Fibroblast of pulmonary artery (primary cell): ENCODE measurements around the gene PLCH2.

Experiments
- DNase-seq: peaks from one replicate; pipeline ENCODE4 v3.0.0-alpha.2; 2010; ENCODE audit warnings: low read depth
- H3K4me3 ChIP-seq: replicated peaks from 2 replicates; pipeline ENCODE4 v1.5.1; 2011; ENCODE audit warnings: low read depth, mild to moderate bottlenecking, control low read depth, low read length, moderate library complexity
- TF ChIP-seq, protein P1 (sequence below): IDR thresholded peaks from 2 replicates; pipeline ENCODE4 v1.5.1; 2011; ENCODE audit warnings: mild to moderate bottlenecking, control low read depth, low read length, inconsistent platforms; ENCODE audit errors: missing control alignments

Gene PLCH2

DNA sequence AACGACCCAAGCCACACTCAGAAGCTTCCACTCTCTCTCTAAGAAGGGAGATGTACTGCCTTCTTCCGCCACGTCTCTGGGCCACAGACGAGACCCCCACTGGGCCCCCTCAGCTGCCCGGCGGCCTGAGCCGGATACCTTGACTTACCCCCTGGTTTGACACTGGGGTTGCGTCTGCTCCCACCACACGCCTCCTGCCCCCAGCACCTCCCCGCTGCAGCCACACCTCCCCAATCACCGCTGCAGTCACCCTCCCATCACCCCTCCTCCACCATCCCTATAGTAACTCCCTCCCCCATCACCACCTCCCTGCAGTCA, 39.6 kb downstream of the PLCH2 start:
- DNase-seq: no peak
- TF ChIP-seq, protein P1, sequence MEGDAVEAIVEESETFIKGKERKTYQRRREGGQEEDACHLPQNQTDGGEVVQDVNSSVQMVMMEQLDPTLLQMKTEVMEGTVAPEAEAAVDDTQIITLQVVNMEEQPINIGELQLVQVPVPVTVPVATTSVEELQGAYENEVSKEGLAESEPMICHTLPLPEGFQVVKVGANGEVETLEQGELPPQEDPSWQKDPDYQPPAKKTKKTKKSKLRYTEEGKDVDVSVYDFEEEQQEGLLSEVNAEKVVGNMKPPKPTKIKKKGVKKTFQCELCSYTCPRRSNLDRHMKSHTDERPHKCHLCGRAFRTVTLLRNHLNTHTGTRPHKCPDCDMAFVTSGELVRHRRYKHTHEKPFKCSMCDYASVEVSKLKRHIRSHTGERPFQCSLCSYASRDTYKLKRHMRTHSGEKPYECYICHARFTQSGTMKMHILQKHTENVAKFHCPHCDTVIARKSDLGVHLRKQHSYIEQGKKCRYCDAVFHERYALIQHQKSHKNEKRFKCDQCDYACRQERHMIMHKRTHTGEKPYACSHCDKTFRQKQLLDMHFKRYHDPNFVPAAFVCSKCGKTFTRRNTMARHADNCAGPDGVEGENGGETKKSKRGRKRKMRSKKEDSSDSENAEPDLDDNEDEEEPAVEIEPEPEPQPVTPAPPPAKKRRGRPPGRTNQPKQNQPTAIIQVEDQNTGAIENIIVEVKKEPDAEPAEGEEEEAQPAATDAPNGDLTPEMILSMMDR: no peak
- no peak overlapping the region for H3K4me3 ChIP-seq

DNA sequence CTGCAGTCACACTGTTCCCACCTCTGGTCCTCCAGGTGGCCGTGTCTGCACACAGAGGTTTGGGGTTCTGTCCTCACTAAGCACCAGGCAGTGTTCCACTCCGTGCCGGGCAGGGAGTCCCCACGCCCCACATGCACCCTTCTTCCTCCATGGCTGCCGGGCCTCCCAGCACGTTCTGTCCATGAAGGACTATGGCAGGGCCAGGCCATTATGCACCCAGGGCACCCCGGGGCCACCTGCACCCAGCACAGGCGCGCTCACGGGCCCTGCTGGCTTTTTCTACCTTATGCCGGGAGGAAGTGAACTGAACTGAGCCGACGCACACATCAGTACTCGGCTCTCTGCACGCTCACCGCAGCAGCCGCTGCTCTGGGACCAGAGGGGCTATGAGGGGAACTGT, 40.0 kb downstream of the PLCH2 start:
- TF ChIP-seq, protein P1: no peak
- no peak overlapping the region for H3K4me3 ChIP-seq
- DNase-seq: no peak

DNA sequence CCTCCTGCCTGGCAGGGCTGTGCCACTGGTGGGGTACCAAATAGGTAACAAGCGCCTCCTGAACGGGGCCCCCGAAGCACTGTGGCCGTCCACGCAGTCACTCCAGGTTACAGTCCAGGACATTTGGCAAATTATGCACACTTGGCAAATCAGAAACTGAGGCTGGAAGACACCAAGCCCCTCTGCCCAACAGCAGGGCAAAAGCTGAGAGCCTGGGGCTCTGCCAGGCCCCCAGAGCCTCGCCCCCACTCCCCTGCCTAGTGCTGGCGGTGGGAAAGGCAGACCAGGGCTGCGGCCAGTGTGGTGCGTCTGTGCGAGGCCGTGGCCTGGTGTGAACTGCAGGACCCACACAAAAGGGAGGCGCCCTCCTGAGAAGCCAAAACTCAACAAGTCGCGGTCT, 40.9 kb downstream of the PLCH2 start:
- DNase-seq: no peak
- no peak overlapping the region for H3K4me3 ChIP-seq
- TF ChIP-seq, protein P1: no peak

DNA sequence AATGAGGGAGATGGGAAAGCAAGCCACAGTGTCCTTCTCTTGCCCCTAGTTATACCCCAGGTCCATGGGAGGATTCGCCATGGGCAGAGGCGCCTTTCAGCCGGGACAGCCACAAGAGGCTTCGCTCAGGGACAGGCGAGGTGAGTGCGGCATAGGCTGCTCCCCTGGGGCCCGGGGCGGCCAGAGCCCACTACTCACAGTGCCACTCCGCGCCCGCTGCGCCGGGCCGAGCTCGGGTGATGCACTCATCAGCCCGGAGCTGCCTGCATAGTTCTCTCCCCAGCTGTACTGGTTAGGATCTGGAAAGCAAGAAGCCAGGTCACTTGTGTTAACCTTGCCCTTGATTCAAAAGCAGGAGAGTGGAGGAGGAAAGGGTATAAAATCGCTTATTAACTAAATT, 41.9 kb downstream of the PLCH2 start:
- TF ChIP-seq, protein P1: no peak
- no peak overlapping the region for H3K4me3 ChIP-seq
- no peak for DNase-seq

DNA sequence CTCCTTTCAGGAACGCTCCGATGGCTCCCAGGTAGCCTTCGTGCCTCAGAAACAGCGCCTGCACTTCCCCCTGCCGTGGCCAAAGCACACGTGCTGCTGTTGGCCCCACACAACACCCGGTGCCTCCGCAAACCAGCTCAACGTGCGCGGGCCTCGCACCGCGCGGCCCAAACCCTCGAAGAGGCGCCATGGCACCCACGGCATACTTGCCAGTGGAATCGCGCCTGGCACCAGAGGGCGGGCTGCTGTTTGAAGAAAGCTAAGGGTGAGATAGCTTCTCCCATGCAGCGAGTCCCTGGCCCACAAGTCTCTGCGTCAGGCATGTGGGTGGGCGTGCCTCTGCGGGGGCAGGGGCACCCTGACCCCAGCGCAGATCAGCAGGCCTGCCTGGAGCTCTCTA, 42.4 kb downstream of the PLCH2 start:
- TF ChIP-seq, protein P1: no peak
- no peak overlapping the region for H3K4me3 ChIP-seq
- no peak for DNase-seq

DNA sequence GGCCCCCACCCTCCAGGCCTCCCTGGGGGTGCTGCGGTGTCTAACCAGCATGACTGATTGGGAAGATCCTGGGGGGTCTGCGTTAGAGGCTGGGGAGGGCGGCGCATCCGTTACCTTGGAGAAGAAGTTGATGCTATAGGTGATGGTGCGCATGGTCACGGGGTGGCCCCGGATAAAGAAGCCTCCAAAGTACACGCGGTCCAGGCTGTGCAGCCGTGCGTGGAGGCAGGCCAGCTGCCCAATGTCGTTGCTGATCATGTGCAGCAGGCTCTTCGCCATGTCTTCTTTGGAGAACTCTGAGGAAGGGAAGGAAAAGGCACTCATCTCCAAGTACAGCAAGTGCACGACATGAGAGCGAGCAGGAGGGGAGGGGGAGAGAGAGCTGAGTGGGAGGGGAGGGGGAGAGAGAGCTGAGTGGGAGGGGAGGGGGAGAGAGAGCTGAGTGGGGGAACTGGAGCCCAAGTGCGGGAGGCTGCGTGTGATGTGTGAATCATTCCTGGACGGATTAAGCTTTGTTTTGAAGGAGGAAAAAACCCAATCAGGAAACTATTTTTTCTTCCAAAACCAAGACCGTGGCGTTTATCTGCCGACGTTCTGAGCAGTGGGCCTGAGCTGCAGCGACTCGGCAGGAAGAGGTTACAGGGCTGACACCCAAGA, 43.1 kb downstream of the PLCH2 start:
- TF ChIP-seq, protein P1: no peak
- no peak overlapping the region for H3K4me3 ChIP-seq
- no peak for DNase-seq

DNA sequence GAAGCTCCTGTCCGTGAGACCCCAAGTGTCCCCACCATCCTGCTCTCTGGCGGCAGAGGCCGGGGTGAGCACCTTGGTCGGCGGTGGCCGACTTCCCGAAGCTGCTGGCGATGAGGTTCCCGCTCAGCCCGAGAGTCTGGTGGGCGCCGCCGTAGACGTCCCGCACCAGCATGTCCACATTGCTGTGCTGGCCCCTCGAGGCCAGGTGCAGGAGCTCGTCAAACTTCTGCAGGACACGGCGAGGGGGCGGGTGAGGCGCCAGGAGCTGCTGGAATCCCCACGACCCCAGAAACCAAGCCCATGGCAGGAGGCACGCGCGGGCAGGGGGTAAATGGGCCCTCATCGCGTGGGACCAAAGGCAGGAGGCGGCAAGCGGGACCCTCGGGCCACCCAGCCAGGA, 43.6 kb downstream of the PLCH2 start:
- TF ChIP-seq, protein P1: no peak
- DNase-seq: no peak
- H3K4me3 ChIP-seq: no peak overlapping the region
